Right atrium auricular region (tissue), 2 donors: Measurements from ENCODE around the gene MOK. TPM values are rescaled to one million over a fixed set of nuclear protein-coding genes. Genes with fewer than 3 reads are reported as not detected.

ENCODE experiments used
- DNase-seq: peaks from one replicate; pipeline ENCODE4 v3.0.0-alpha.2; 2019; ENCODE audit warnings: low spot score
- H3K27ac ChIP-seq, 2 donors: fragments of 200-600 bp; sonication (generic); 1 replicate in 1 of 2; 2 replicates in 1 of 2; pipeline ENCODE4 v1.5.1; 2016 to 2019
- H3K27me3 ChIP-seq, 2 donors: fragments of 200-600 bp; sonication (generic); one replicate each; pipeline versions ENCODE4 v1.5.1 to v1.6.0; 2017 to 2019
- H3K36me3 ChIP-seq: fragments of 200-600 bp; sonication (generic); one replicate; pipeline ENCODE4 v1.5.1; 2016
- H3K4me1 ChIP-seq, 2 donors: fragments of 200-600 bp; sonication (generic); one replicate each; pipeline versions ENCODE4 v1.5.1 to v1.6.0; 2017 to 2019
- H3K4me3 ChIP-seq, 2 donors: fragments of 200-600 bp; sonication (generic); 1 replicate in 1 of 2; 2 replicates in 1 of 2; pipeline ENCODE4 v1.5.1; 2017 to 2019; ENCODE audit warnings: mild to moderate bottlenecking in 1 of 2, moderate library complexity in 1 of 2
- H3K9me3 ChIP-seq, 2 donors: fragments of 200-600 bp; sonication (generic); one replicate each; pipeline ENCODE4 v1.5.1; 2019
- total RNA-seq, 2 donors: library from RNA; depleted of rRNA; stranded (reverse); fragments of >200 nt; gene quantifications; one replicate each; pipeline ENCODE4 v1.1.0, GENCODE V29; 2016
- TF ChIP-seq, protein P1 (sequence below), 2 donors: fragments of 200-600 bp; sonication (generic); IDR thresholded peaks; one replicate each; pipeline ENCODE4 v1.5.1; 2019; ENCODE audit warnings: antibody characterized with exemption in 2 of 2

The MOK gene
- total RNA-seq, 2 donors from 2014 or later: 10.1 to 22.9 TPM

DNA sequence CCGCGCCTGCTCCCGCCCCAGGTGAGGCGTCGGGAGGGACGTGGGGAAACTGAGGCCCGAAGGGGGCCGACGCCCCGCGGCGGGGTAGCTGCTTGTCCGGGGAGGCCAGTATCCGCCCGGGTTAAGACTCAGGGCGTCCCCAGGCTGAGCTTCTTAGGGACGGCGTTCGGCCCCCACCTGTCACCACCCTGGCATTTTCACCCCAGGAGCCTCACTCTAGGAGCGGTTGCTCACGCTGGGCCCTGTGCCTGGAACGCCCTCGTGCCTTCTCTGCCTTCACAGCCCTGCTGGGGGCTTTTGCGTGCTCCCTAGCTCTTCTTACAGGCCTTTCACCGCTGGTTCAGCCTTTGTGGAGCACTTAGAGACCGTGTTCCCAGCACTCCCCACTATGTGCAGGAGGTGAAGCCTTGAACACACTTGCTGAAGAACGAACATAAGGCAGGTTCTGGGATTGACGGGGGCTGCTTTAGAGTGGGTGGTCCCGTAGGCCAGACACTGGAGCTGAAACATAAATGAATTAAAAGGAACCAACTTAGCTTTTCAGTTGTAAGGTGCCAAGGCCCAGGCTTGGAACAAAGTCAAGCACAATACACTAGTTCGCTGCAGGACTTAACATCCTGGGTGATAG is 15.2 kb upstream of the MOK start:
- DNase-seq: no peak
- H3K9me3 ChIP-seq: no peaks in the 10 kb centered on the region
- TF ChIP-seq, protein P1, sequence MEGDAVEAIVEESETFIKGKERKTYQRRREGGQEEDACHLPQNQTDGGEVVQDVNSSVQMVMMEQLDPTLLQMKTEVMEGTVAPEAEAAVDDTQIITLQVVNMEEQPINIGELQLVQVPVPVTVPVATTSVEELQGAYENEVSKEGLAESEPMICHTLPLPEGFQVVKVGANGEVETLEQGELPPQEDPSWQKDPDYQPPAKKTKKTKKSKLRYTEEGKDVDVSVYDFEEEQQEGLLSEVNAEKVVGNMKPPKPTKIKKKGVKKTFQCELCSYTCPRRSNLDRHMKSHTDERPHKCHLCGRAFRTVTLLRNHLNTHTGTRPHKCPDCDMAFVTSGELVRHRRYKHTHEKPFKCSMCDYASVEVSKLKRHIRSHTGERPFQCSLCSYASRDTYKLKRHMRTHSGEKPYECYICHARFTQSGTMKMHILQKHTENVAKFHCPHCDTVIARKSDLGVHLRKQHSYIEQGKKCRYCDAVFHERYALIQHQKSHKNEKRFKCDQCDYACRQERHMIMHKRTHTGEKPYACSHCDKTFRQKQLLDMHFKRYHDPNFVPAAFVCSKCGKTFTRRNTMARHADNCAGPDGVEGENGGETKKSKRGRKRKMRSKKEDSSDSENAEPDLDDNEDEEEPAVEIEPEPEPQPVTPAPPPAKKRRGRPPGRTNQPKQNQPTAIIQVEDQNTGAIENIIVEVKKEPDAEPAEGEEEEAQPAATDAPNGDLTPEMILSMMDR (IDR thresholded peaks at IDR 0.05): no peak
- H3K27ac ChIP-seq: peak overlapping the region; percentile 95 to 98
- no peaks in the 10 kb centered on the region for H3K36me3 ChIP-seq
- peak overlapping the region; percentile 54 to 76 for H3K4me3 ChIP-seq
- peaks cover 0 to 30% of the 10 kb centered on the region in 2 donors for H3K4me1 ChIP-seq
- H3K27me3 ChIP-seq: no peaks in the 10 kb centered on the region

GRCh38 chr14:102319351-102320032 is 14.5 kb upstream of the MOK start, which contains the start of gene ZNF839:
ZNF839 (plus strand) TSS chr14:102319746; CDS start chr14:102319766, 20 bp downstream.
- H3K9me3 ChIP-seq: no peaks in the 10 kb centered on the region
- peak; percentile 95 for DNase-seq
- TF ChIP-seq, protein P1 (IDR thresholded peaks at IDR 0.05): no peak
- peak within 1 kb of the TSS; percentile 54 to 76 for H3K4me3 ChIP-seq
- peaks cover 0 to 35% of the 10 kb centered on the region in 2 donors for H3K4me1 ChIP-seq
- H3K36me3 ChIP-seq: no peaks in the 10 kb centered on the region
- peak within 1 kb of the TSS; percentile 95 to 98 for H3K27ac ChIP-seq
- H3K27me3 ChIP-seq: no peaks in the 10 kb centered on the region

DNA sequence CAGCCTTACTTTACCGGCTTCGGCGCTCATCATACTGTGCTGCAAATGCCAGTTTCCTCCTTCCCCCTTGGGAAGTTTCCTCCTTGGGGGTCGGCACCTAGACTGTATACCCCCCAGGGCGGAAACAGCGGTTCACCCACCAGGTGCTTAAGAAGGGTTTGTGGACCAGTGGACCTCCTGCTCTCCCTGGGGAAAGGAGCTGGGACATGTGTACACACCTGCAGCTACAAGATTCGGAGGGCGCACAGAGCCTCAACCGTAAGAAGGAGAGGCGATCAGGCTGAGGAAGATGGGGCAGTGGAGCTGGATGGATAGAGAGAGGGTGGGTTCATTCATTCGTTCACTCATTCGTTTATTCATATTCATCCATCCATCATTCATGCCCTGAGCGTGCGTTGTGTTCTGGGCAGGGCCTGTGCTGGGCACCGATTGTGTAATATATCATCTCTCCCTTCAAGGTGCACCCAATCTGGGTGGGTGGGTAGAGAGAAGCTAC is 13.9 kb upstream of the MOK start:
- H3K4me3 ChIP-seq: peak overlapping the region; percentile 54 to 76
- TF ChIP-seq, protein P1 (IDR thresholded peaks at IDR 0.05): no peak
- H3K9me3 ChIP-seq: no peaks in the 10 kb centered on the region
- DNase-seq: no peak
- no peaks in the 10 kb centered on the region for H3K36me3 ChIP-seq
- no peaks in the 10 kb centered on the region for H3K27me3 ChIP-seq
- peak overlapping the region; percentile 95 to 98 for H3K27ac ChIP-seq
- H3K4me1 ChIP-seq: peaks cover 0 to 38% of the 10 kb centered on the region in 2 donors

- Histone ChIP-seq H3K9me3 (no peaks in the 10 kb centered on the region), H3K4me3 (peak overlapping the region; percentile 35 to 54), H3K4me1 (peaks cover 0 to 39% of the 10 kb centered on the region in 2 donors), H3K36me3 (no peaks in the 10 kb centered on the region), H3K27me3 (no peaks in the 10 kb centered on the region), H3K27ac (peak overlapping the region; percentile 95 to 98)
- TF ChIP-seq, protein P1 (IDR thresholded peaks at IDR 0.05): no peak
- DNase-seq: no peak
Measured at GRCh38 chr14:102317564-102318248, 12.7 kb upstream of the MOK start.

DNA sequence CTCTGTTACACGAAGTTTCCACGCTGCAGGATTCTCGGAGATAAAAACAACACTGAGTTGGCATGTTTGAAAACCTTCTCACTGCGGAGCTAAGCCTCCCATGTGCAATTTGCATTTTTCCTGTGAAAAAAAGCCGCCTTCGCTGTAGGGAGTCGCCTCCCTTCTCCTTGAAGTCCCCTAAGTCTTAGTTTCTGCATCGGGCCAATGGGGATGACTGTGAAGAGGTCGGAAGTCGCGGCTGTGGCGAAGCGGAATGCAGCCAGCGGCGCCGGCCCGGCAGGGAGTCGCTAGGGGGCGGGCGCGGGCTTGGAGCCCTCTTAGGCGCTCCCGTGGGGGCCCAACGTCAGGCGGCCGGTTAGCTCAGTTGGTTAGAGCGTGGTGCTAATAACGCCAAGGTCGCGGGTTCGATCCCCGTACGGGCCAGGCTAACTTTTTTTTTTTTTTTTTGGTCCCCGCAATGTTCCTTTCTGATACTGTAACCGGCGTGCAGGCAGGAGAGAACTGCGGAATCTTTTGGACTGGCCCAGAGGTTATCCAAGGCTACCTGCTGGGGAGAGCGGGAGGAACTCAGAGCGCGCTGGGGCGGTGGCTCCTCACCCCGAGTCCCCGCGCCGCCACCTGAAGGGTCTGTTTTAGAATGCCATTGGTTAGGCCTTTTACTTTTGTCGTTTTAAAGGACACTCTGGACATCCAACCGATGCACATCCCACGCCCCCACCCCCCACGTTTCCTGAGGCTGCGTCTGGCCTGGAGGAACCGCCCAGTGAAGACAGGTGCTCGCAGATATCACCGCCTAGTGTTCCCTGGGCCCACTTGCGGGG is 12.0 kb upstream of the MOK start:
- Histone ChIP-seq H3K9me3 (no peaks in the 10 kb centered on the region), H3K27ac (peak overlapping the region; percentile 95 to 98), H3K4me3 (peak overlapping the region; percentile 35 to 54), H3K4me1 (peaks cover 0 to 39% of the 10 kb centered on the region in 2 donors), H3K36me3 (no peaks in the 10 kb centered on the region), H3K27me3 (no peaks in the 10 kb centered on the region)
- TF ChIP-seq, protein P1 (IDR thresholded peaks at IDR 0.05): peak; percentile 72 to 87
- peak; percentile 98 for DNase-seq
